ENCODE data around the gene ZNF22. TPM values are rescaled to one million over a fixed set of nuclear protein-coding genes. Genes with fewer than 3 reads are reported as not detected.

Gene ZNF22
- total RNA-seq, 1 donor from 2014 or later = 20.6 TPM

- no peak overlapping the region for H3K27ac ChIP-seq
- no peaks in the 10 kb centered on the region for H3K4me1 ChIP-seq
- TF ChIP-seq POLR2AphosphoS5 (IDR thresholded peaks at IDR 0.05; ENCODE audit: insufficient read depth in 1 of 2, low read depth in 1 of 2) (no peak), POLR2A (IDR thresholded peaks at IDR 0.05) (no peak), CTCF (IDR thresholded peaks at IDR 0.05) (no peak)
- no peak overlapping the region for H3K4me3 ChIP-seq
- intact Hi-C loops (cut with DNase I) = no loop called here
- DNase-seq (ENCODE audit: extremely low spot score in 2 of 2) = no peak
- no peaks in the 10 kb centered on the region for H3K36me3 ChIP-seq
- H3K27me3 ChIP-seq = no peaks in the 10 kb centered on the region
- H3K9me3 ChIP-seq = no peaks in the 10 kb centered on the region
These were observed 35.0 kb downstream of the ZNF22 start for GRCh38 chr10:45035673-45036072.

GRCh38 chr10:45040921-45041542 is 40.3 kb downstream of the ZNF22 start:
- no peak for DNase-seq (ENCODE audit: extremely low spot score in 2 of 2)
- H3K36me3 ChIP-seq = no peaks in the 10 kb centered on the region
- no peaks in the 10 kb centered on the region for H3K4me1 ChIP-seq
- no peak overlapping the region for H3K27ac ChIP-seq
- H3K9me3 ChIP-seq = no peaks in the 10 kb centered on the region
- TF ChIP-seq POLR2AphosphoS5 (IDR thresholded peaks at IDR 0.05; ENCODE audit: insufficient read depth in 1 of 2, low read depth in 1 of 2) (no peak), CTCF (IDR thresholded peaks at IDR 0.05) (no peak), POLR2A (IDR thresholded peaks at IDR 0.05) (no peak)
- no peaks in the 10 kb centered on the region for H3K27me3 ChIP-seq
- intact Hi-C loops (cut with DNase I) = no loop called here
- no peak overlapping the region for H3K4me3 ChIP-seq

GRCh38 chr10:45044290-45044689 is 43.6 kb downstream of the ZNF22 start:
- intact Hi-C loops (cut with DNase I) = no loop called here
- H3K36me3 ChIP-seq = no peaks in the 10 kb centered on the region
- H3K9me3 ChIP-seq = no peaks in the 10 kb centered on the region
- DNase-seq (ENCODE audit: extremely low spot score in 2 of 2) = no peak
- H3K27me3 ChIP-seq = no peaks in the 10 kb centered on the region
- no peak overlapping the region for H3K4me3 ChIP-seq
- no peak overlapping the region for H3K27ac ChIP-seq
- TF ChIP-seq POLR2AphosphoS5 (IDR thresholded peaks at IDR 0.05; ENCODE audit: insufficient read depth in 1 of 2, low read depth in 1 of 2) (no peak), CTCF (IDR thresholded peaks at IDR 0.05) (no peak), POLR2A (IDR thresholded peaks at IDR 0.05) (no peak)
- no peaks in the 10 kb centered on the region for H3K4me1 ChIP-seq

GRCh38 chr10:45050551-45051235 is 50.0 kb downstream of the ZNF22 start:
- Histone ChIP-seq H3K36me3 (no peaks in the 10 kb centered on the region), H3K9me3 (no peaks in the 10 kb centered on the region), H3K27me3 (no peaks in the 10 kb centered on the region), H3K4me3 (no peak overlapping the region), H3K27ac (no peak overlapping the region), H3K4me1 (no peaks in the 10 kb centered on the region)
- intact Hi-C loops (cut with DNase I) = no loop called here
- TF ChIP-seq POLR2A (IDR thresholded peaks at IDR 0.05) (no peak), POLR2AphosphoS5 (IDR thresholded peaks at IDR 0.05; ENCODE audit: insufficient read depth in 1 of 2, low read depth in 1 of 2) (no peak), CTCF (IDR thresholded peaks at IDR 0.05) (no peak)
- DNase-seq (ENCODE audit: extremely low spot score in 2 of 2) = no peak

GRCh38 chr10:45052700-45053099 is 52.0 kb downstream of the ZNF22 start:
- no peaks in the 10 kb centered on the region for H3K4me1 ChIP-seq
- intact Hi-C loops (cut with DNase I) = no loop called here
- no peak for DNase-seq (ENCODE audit: extremely low spot score in 2 of 2)
- no peak overlapping the region for H3K27ac ChIP-seq
- H3K36me3 ChIP-seq = no peaks in the 10 kb centered on the region
- no peak overlapping the region for H3K4me3 ChIP-seq
- H3K9me3 ChIP-seq = no peaks in the 10 kb centered on the region
- no peaks in the 10 kb centered on the region for H3K27me3 ChIP-seq
- no peak for TF ChIP-seq POLR2AphosphoS5 (IDR thresholded peaks at IDR 0.05; ENCODE audit: insufficient read depth in 1 of 2, low read depth in 1 of 2)

All from vagina (tissue), 2 donors.